ENCODE results near the gene KIF17.

KIF17 gene

DNA sequence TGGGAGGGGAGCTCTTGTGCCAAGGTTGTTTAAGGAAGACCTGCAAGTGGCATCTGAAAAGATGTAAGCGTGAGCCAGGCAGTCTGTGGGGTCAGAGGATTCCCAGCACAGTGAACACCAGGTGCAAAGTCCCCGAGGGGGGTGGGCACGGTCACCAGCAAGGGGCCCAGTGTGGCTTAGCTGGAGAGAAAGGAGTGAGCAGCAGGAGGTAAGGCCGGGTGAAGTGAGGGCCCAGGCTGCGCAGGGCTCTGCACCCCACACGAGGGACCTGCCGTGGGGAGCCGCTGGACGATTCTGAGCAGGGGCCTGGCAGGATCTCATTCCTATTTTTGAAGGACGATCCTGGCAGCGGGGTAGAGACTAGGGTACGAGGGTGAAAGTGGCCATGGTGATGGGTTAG, 60.8 kb downstream of the KIF17 start:
- no peak for DNase-seq

- no peak for DNase-seq
Observed at GRCh38 chr1:20654104-20654690, 63.6 kb downstream of the KIF17 start.

DNA sequence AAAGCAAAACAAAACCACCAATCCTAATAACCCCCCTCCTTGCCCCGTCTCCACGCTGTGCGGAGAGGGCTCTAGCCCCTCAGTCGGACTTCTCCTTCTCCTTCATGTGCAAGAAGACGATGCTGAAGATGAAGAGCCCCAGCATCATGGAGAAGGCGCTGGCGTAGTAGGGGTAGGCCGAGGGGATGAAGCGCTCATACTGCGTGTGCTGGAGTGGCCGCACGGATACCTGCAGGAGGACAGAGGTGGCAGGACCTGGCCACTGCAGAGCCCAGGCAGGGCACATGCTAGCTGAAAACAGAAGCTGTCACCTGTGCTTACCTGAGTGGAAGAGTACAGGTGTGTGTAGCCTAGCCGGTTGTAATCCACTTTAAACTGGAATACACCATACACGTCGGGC, 65.5 kb downstream of the KIF17 start:
- no peak for DNase-seq

DNA sequence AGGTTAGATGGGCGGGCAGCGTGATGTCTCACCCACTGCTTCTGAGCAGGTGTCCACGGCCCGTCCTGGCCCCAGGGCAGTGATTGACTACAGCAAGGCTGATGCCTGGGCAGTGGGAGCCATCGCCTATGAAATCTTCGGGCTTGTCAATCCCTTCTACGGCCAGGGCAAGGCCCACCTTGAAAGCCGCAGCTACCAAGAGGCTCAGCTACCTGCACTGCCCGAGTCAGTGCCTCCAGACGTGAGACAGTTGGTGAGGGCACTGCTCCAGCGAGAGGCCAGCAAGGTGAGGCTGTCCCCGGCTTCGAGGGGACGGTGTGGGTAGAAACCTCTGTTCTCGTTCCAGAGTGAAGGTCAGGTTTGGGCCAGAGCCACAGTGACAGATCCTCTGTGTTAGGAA, 68.9 kb downstream of the KIF17 start:
- no peak for DNase-seq

- no peak for DNase-seq
Observed at GRCh38 chr1:20648438-20648837, 69.4 kb downstream of the KIF17 start.

GRCh38 chr1:20645414-20645813, 72.4 kb downstream of the KIF17 start:
- DNase-seq, result no peak

GRCh38 chr1:20644416-20644815, 73.4 kb downstream of the KIF17 start:
- no peak for DNase-seq

GRCh38 chr1:20643080-20643479, 74.7 kb downstream of the KIF17 start:
- DNase-seq, result no peak

- DNase-seq, result no peak
Observed at GRCh38 chr1:20641975-20642374, 75.8 kb downstream of the KIF17 start.

DNA sequence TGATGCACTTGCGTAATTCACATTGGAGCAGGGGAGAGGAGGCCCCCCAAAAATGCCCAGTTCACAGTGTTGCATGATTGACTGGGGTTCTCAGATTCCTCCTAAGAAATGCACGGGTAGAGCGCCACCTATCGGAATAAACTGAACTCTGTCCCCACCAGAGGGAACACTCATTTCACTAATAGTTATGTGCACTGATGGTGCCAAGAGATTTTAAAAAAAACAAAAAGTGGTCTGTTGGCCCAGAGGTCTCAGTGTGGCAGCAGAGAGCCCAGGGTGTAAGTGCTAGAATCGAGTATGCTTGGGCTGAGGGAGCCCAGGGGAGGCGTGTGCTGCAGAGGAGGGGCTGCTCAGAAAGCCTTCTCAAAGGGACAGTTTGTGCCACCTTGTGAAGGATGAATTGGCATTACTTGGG, 77.6 kb downstream of the KIF17 start:
- peak; percentile 46 to 52 for DNase-seq

GRCh38 chr1:20636785-20637347, 80.9 kb downstream of the KIF17 start:
- DNase-seq, result no peak

GRCh38 chr1:20634594-20635084, 83.2 kb downstream of the KIF17 start:
- peak; percentile 63 to 67 for DNase-seq

DNA sequence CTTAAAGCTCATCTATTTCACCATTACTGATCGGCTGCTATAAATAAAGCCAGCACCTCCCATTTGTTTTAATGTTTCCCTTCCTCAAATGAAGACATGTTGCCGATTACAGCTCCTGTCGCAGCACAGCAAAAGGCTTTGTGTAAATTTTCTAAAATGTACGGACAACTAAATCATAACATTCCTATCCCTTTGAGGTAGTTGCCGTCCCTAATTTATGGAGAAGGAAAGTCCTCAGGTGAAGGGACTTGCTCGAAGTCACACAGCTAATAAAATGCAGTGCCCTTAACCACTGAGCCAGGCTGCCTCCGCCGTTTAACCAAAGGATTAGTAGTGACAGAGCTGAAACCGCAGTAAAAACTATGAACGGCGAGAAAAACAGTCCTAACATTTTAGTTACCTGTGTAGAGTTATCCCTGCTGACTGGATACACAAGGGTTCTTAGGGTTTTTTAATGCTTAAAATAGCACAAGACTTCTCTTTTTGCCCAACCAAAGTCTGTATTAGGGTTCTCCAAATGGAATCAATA, 83.7 kb downstream of the KIF17 start:
- peak; percentile 43 to 44 for DNase-seq

GRCh38 chr1:20633190-20634064, 84.4 kb downstream of the KIF17 start, which contains the start of gene PINK1:
TSS of gene PINK1 (plus strand) at chr1:20633458. CDS start at chr1:20633549, 91 bp downstream.
- peak; percentile 63 to 74 for DNase-seq

DNA sequence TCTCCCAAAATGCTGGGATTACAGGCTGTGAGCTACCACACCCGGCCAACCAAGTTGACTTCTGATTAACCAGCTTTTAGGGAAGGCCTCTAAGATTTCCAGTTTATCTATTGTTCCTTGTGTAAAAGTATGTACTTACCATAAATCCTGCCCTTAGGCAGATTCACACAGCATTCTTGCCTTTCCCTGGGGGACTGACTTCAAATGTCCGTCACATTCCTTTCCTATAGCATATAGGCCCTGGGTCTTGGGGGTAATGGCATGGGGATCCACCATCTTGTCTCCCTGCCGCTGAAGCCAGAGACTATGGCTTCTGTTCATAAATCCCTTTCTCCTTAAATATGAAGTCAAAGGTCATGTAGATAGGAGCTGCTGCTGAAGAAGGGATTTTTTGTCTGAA, 85.4 kb downstream of the KIF17 start:
- no peak for DNase-seq

DNA sequence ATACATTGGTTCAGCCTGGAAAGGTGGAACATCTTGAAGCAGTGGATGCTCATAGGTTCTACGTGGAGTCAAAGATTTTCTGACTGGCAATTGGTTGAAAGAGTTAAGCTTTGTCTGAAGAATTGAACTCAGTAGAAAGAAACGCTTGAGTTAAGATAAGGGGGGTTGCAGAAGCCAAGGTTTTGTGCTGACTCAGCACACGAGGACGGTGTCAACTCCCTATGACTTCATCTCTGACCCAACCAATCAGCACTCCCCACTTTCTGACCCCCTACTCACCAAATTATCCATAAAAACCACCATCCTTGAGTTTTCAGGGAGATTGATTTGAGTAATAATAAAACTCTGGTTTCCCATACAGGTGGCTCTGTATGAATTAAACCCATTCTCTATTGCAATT, 87.1 kb downstream of the KIF17 start:
- DNase-seq, result no peak

- DNase-seq, result no peak
Observed at GRCh38 chr1:20626524-20626923, 91.3 kb downstream of the KIF17 start.

- no peak for DNase-seq
Observed at GRCh38 chr1:20626098-20626427, 91.7 kb downstream of the KIF17 start.

GRCh38 chr1:20625176-20626097, 92.4 kb downstream of the KIF17 start:
- no peak for DNase-seq

DNA sequence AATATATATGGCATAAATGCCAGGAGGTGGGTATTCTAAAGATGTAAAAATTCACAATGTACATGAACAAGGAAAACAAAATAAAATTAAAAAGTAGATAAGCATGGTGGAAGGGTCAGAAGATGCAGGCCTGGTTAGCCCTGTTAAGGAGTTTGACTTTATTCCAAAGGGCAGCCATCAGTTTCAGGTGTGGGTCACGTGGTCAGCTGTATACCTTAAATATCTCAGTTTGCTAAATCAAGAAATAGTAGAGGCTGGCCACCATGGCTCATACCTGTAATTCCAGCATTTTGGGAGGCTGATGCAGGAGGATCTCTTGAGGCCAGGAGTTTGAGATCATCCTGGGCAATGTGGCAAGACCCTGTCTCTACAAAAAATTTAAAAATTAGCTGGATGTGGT, 93.1 kb downstream of the KIF17 start:
- no peak for DNase-seq

- DNase-seq, result no peak
Observed at GRCh38 chr1:20621012-20621411, 96.8 kb downstream of the KIF17 start.

- DNase-seq, result no peak
Observed at GRCh38 chr1:20619999-20620398, 97.8 kb downstream of the KIF17 start.

DNA sequence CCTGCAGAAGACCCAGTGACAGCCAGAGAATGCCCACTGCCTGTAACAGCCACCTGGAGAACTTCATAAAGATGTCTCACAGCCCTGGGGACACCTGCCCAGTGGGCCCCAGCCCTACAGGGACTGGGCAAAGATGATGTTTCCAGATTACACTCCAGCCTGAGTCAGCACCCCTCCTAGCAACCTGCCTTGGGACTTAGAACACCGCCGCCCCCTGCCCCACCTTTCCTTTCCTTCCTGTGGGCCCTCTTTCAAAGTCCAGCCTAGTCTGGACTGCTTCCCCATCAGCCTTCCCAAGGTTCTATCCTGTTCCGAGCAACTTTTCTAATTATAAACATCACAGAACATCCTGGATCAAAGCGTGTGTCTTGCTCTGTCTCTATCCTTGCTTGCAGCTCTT, 99.3 kb downstream of the KIF17 start:
- DNase-seq, result no peak

All from AML-193 (cell line).